ENCODE data around the gene PRUNE2. TPM values are rescaled to one million over a fixed set of nuclear protein-coding genes. Genes with fewer than 3 reads are reported as not detected.

The PRUNE2 gene
- total and polyA plus RNA-seq, 2 of the 8 experiments (the other 6 are each of a cell fraction or from before 2014, with no cell fraction given): 5.5 to 13.3 TPM

DNA sequence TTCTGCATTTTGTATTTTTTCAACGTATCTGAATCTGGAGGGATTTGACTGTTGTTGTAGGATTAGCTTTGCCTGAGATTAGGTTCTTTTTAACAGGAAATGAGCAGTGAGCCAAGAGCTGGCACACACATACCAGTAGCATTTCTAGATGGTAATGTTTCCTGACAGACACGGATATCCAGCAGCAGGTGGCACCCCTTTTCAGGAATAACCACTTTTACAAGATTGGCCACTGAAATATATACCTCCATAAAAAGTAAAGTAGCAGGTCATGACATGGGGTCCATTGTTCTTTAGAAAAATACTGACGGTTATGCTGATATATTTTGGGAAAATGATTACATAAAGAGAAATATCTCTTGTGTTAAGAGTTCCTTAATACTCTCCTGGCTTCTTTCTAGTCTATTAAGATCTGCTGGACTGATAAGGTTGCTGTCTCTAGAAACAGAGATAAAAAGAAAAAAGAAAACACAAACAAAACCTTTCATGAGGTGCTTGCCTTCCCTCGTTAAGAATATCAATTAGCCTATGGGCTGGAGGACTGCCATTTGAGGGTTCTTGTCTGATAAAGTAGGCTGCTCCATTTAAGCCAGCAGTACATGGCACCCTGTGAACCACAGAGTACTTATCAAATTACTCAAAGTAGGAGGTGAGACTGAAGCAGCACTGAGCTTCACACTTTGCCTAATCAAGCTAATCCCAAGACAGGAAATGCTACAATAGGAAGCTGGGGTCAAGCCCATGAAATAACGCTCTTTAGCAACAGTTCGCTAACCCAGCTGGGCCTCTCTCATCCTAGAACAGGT is 243.2 kb downstream of the PRUNE2 start (continued):
- no peak for TF ChIP-seq SRF (IDR thresholded peaks at IDR 0.05; ENCODE audit: low read depth, low read length)

All from H1 (cell line).